ENCODE results near the gene PLEKHA6. TPM values are rescaled to one million over a fixed set of nuclear protein-coding genes. Genes with fewer than 3 reads are reported as not detected.

PLEKHA6 gene
- total RNA-seq = 27.9 TPM
- long read RNA-seq, partial matches to known transcripts = 17 of 47 reads
- long read RNA-seq, other reads (novel, unspliced or antisense) = 30 of 47 reads

GRCh38 chr1:204359474-204360255, at the start of gene PLEKHA6:
Gene PLEKHA6, minus strand, starts transcription at chr1:204359929. Its CDS starts 86,202 bp downstream, at chr1:204273727.
- intact Hi-C loops (cut with DNase I) = loop anchor here (5.0 kb wide), 1 partner anchor 497 kb away; the partner anchor contains the start of gene SNRPE
- no peak for DNase-seq (ENCODE audit: low spot score)

GRCh38 chr1:204409123-204409522, 49.4 kb upstream of the PLEKHA6 start:
- no peak for DNase-seq (ENCODE audit: low spot score)
- intact Hi-C loops (cut with DNase I) = no loop called here

- DNase-seq (ENCODE audit: low spot score) = no peak
- intact Hi-C loops (cut with DNase I) = no loop called here
Observed at GRCh38 chr1:204408602-204409001, 48.9 kb upstream of the PLEKHA6 start.

- intact Hi-C loops (cut with DNase I) = no loop called here
- no peak for DNase-seq (ENCODE audit: low spot score)
Observed at GRCh38 chr1:204408074-204408507, 48.4 kb upstream of the PLEKHA6 start.

- intact Hi-C loops (cut with DNase I) = no loop called here
- DNase-seq (ENCODE audit: low spot score) = no peak
Observed at GRCh38 chr1:204407295-204407971, 47.7 kb upstream of the PLEKHA6 start.

GRCh38 chr1:204406621-204407020, 46.9 kb upstream of the PLEKHA6 start:
- no peak for DNase-seq (ENCODE audit: low spot score)
- intact Hi-C loops (cut with DNase I) = no loop called here

- DNase-seq (ENCODE audit: low spot score) = no peak
- intact Hi-C loops (cut with DNase I) = no loop called here
Observed at GRCh38 chr1:204405988-204406387, 46.3 kb upstream of the PLEKHA6 start.

GRCh38 chr1:204404629-204405028, 44.9 kb upstream of the PLEKHA6 start:
- intact Hi-C loops (cut with DNase I) = no loop called here
- no peak for DNase-seq (ENCODE audit: low spot score)

GRCh38 chr1:204402391-204402790, 42.7 kb upstream of the PLEKHA6 start:
- intact Hi-C loops (cut with DNase I) = no loop called here
- no peak for DNase-seq (ENCODE audit: low spot score)

- no peak for DNase-seq (ENCODE audit: low spot score)
- intact Hi-C loops (cut with DNase I) = loop anchor here (2.0 kb wide), 1 partner anchor 239 kb away; no protein-coding TSS in a partner anchor
Observed at GRCh38 chr1:204401730-204402129, 42.0 kb upstream of the PLEKHA6 start.

GRCh38 chr1:204400882-204401510, 41.3 kb upstream of the PLEKHA6 start:
- intact Hi-C loops (cut with DNase I) = loop anchor here (2.0 kb wide), 1 partner anchor 238 kb away; no protein-coding TSS in a partner anchor
- DNase-seq (ENCODE audit: low spot score) = no peak

GRCh38 chr1:204398197-204399125, 38.7 kb upstream of the PLEKHA6 start:
- DNase-seq (ENCODE audit: low spot score) = no peak
- intact Hi-C loops (cut with DNase I) = no loop called here

GRCh38 chr1:204396015-204396583, 36.4 kb upstream of the PLEKHA6 start:
- no peak for DNase-seq (ENCODE audit: low spot score)
- intact Hi-C loops (cut with DNase I) = no loop called here

- no peak for DNase-seq (ENCODE audit: low spot score)
- intact Hi-C loops (cut with DNase I) = no loop called here
Observed at GRCh38 chr1:204391629-204392028, 31.9 kb upstream of the PLEKHA6 start.

- no peak for DNase-seq (ENCODE audit: low spot score)
- intact Hi-C loops (cut with DNase I) = no loop called here
Observed at GRCh38 chr1:204390751-204391466, 31.2 kb upstream of the PLEKHA6 start.

- intact Hi-C loops (cut with DNase I) = no loop called here
- no peak for DNase-seq (ENCODE audit: low spot score)
Observed at GRCh38 chr1:204385727-204386126, 26.0 kb upstream of the PLEKHA6 start.

- intact Hi-C loops (cut with DNase I) = no loop called here
- no peak for DNase-seq (ENCODE audit: low spot score)
Observed at GRCh38 chr1:204384636-204385352, 25.1 kb upstream of the PLEKHA6 start.

All from cardiac septum (tissue), 1 donor.